Measurements from ENCODE around the gene NLGN1. TPM values are rescaled to one million over a fixed set of nuclear protein-coding genes. Genes with fewer than 3 reads are reported as not detected.

NLGN1 gene
- total RNA-seq, 1 donor from 2014 or later, result 34.8 TPM

DNA sequence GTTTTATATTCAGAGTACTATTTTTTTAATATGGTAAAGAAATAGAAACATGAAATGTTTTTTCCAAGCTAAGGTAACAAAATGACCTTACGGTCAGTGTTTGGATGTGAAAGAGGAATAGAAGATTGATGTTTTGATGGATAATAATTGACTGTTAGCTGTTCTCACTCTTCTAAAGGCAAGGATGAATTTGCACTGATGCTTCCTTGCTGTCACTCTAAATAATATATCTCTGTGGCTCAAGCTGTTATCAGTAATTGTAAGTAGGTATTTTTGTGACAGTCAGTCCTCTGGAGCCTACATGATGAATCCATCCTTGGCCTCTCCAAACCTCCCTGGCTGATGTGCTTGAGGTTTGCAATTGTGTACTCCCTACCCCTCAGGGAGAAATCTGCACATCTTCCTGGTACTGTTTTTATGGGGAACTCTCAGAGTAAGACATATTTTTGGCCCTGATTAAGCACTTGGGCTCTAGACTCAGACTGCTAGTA lies 283.7 kb downstream of the NLGN1 start:
- H3K4me1 Mint-ChIP-seq, result no peaks in the 10 kb centered on the region
- no peak overlapping the region for H3K4me3 ChIP-seq
- H3K4me1 ChIP-seq, result no peaks in the 10 kb centered on the region
- no peak overlapping the region for H3K4me2 ChIP-seq
- no peak overlapping the region for H3K9ac ChIP-seq
- H3K27ac Mint-ChIP-seq, result no peak overlapping the region
- H3F3A ChIP-seq (ENCODE audit: low read depth), result no peaks in the 10 kb centered on the region
- no peak overlapping the region for H3K27ac ChIP-seq
- no peaks in the 10 kb centered on the region for H3K27me3 ChIP-seq
- no peaks in the 10 kb centered on the region for H3K27me3 Mint-ChIP-seq (ENCODE audit: insufficient read depth, low read depth)
- no peaks in the 10 kb centered on the region for H3K36me3 Mint-ChIP-seq
- no peaks in the 10 kb centered on the region for H4K20me1 ChIP-seq (ENCODE audit: low read depth)
- no peaks in the 10 kb centered on the region for H3K79me2 ChIP-seq (ENCODE audit: low read depth)
- H2AFZ ChIP-seq (replicated peaks), result no peak overlapping the region
- DNase-seq (ENCODE audit: low spot score), result no peak
- H3K4me3 Mint-ChIP-seq, result no peak overlapping the region
- TF ChIP-seq EZH2 (IDR thresholded peaks at IDR 0.05) (no peak), EZH2phosphoT487 (IDR thresholded peaks at IDR 0.05) (no peak)
- TF ChIP-seq, protein P1, sequence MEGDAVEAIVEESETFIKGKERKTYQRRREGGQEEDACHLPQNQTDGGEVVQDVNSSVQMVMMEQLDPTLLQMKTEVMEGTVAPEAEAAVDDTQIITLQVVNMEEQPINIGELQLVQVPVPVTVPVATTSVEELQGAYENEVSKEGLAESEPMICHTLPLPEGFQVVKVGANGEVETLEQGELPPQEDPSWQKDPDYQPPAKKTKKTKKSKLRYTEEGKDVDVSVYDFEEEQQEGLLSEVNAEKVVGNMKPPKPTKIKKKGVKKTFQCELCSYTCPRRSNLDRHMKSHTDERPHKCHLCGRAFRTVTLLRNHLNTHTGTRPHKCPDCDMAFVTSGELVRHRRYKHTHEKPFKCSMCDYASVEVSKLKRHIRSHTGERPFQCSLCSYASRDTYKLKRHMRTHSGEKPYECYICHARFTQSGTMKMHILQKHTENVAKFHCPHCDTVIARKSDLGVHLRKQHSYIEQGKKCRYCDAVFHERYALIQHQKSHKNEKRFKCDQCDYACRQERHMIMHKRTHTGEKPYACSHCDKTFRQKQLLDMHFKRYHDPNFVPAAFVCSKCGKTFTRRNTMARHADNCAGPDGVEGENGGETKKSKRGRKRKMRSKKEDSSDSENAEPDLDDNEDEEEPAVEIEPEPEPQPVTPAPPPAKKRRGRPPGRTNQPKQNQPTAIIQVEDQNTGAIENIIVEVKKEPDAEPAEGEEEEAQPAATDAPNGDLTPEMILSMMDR (IDR thresholded peaks at IDR 0.05), result no peak
- no peaks in the 10 kb centered on the region for H3K9me3 ChIP-seq (ENCODE audit: low read depth)
- no peaks in the 10 kb centered on the region for H3K36me3 ChIP-seq
- no peaks in the 10 kb centered on the region for H3K9me3 Mint-ChIP-seq

DNA sequence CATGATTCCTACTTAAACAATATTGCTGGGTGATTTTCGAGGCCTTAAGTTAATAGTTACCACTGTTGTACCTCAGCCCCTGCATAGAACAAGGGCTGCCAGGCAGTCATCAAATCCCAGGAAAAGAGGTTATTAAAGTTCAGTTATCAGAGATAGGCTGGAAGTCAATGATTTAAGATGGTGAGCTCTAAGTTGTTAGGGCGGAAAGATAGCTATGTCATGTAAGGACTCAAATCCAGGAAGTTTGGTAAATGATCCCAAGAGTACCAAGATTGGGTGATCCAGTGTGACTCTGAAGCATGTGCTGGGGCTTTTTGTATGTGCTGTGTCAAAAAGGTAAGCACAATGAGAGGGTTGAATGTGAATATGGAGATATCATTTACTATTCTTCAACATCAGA lies 287.9 kb downstream of the NLGN1 start:
- no peak overlapping the region for H3K4me2 ChIP-seq
- no peaks in the 10 kb centered on the region for H3K9me3 ChIP-seq (ENCODE audit: low read depth)
- no peak overlapping the region for H3K4me3 Mint-ChIP-seq
- no peak for DNase-seq (ENCODE audit: low spot score)
- no peaks in the 10 kb centered on the region for H4K20me1 ChIP-seq (ENCODE audit: low read depth)
- no peaks in the 10 kb centered on the region for H3K27me3 Mint-ChIP-seq (ENCODE audit: insufficient read depth, low read depth)
- no peaks in the 10 kb centered on the region for H3K27me3 ChIP-seq
- no peaks in the 10 kb centered on the region for H3K36me3 ChIP-seq
- H3K4me1 ChIP-seq, result peaks cover 11% of the 10 kb centered on the region
- H3F3A ChIP-seq (ENCODE audit: low read depth), result no peaks in the 10 kb centered on the region
- no peaks in the 10 kb centered on the region for H3K9me3 Mint-ChIP-seq
- no peaks in the 10 kb centered on the region for H3K4me1 Mint-ChIP-seq
- TF ChIP-seq, protein P1 (IDR thresholded peaks at IDR 0.05), result no peak
- TF ChIP-seq EZH2 (IDR thresholded peaks at IDR 0.05) (no peak), EZH2phosphoT487 (IDR thresholded peaks at IDR 0.05) (no peak)
- no peak overlapping the region for H3K27ac Mint-ChIP-seq
- H3K9ac ChIP-seq, result no peak overlapping the region
- H3K27ac ChIP-seq, result no peak overlapping the region
- no peak overlapping the region for H3K4me3 ChIP-seq
- H2AFZ ChIP-seq (replicated peaks), result no peak overlapping the region
- H3K79me2 ChIP-seq (ENCODE audit: low read depth), result no peaks in the 10 kb centered on the region
- H3K36me3 Mint-ChIP-seq, result no peaks in the 10 kb centered on the region

DNA sequence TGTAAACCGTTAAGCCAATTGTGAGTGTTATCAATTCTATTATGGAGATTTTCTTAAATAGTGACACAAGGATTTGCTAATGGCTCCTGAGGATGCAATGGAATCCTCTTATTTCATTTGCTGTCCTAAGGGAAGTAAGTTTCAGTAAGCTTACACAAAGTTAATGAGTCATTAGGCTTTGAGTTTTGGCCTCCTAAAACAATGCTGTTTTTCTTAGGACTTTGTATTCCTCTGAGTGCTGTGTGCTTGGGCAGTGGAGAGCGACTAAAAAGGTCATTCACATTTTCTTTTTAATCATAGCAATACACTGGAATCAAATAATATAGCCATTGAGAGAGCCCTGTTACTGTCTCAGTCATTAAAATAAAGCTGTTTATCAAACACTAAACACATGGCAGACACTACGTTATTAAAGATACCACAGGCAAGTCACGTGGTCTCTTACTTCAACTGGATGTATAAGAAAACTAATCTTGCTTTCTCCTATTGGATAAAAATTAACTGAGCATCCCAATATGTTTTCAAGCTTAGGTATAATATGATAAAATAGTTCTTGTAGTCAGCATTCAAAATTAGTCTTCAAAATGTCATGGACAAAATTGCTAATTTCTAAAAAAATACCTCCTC lies 290.8 kb downstream of the NLGN1 start:
- H3K27me3 Mint-ChIP-seq (ENCODE audit: insufficient read depth, low read depth), result no peaks in the 10 kb centered on the region
- no peak overlapping the region for H2AFZ ChIP-seq (replicated peaks)
- H3K4me2 ChIP-seq, result no peak overlapping the region
- no peaks in the 10 kb centered on the region for H3K27me3 ChIP-seq
- H3K9ac ChIP-seq, result no peak overlapping the region
- H3K36me3 ChIP-seq, result no peaks in the 10 kb centered on the region
- no peak overlapping the region for H3K27ac Mint-ChIP-seq
- no peak overlapping the region for H3K4me3 Mint-ChIP-seq
- H3K4me3 ChIP-seq, result no peak overlapping the region
- H3K4me1 ChIP-seq, result peaks cover 11% of the 10 kb centered on the region
- no peak for DNase-seq (ENCODE audit: low spot score)
- H3K4me1 Mint-ChIP-seq, result no peaks in the 10 kb centered on the region
- TF ChIP-seq, protein P1 (IDR thresholded peaks at IDR 0.05), result no peak
- TF ChIP-seq EZH2phosphoT487 (IDR thresholded peaks at IDR 0.05) (no peak), EZH2 (IDR thresholded peaks at IDR 0.05) (no peak)
- no peaks in the 10 kb centered on the region for H3F3A ChIP-seq (ENCODE audit: low read depth)
- no peaks in the 10 kb centered on the region for H3K9me3 Mint-ChIP-seq
- H4K20me1 ChIP-seq (ENCODE audit: low read depth), result no peaks in the 10 kb centered on the region
- H3K27ac ChIP-seq, result no peak overlapping the region
- H3K9me3 ChIP-seq (ENCODE audit: low read depth), result no peaks in the 10 kb centered on the region
- no peaks in the 10 kb centered on the region for H3K79me2 ChIP-seq (ENCODE audit: low read depth)
- H3K36me3 Mint-ChIP-seq, result no peaks in the 10 kb centered on the region
